ENCODE measurements around the gene CTSD. TPM values are rescaled to one million over a fixed set of nuclear protein-coding genes. Genes with fewer than 3 reads are reported as not detected.

Gene CTSD
- total and polyA plus RNA-seq, 4 donors = 310 to 814 (median 553) TPM

- TF ChIP-seq HNF4A (conservative IDR thresholded peaks at IDR 0.05) (no peak), ATF3 (IDR thresholded peaks at IDR 0.05) (no peak), FOXA2 (IDR thresholded peaks at IDR 0.05) (no peak), HNF4G (IDR thresholded peaks at IDR 0.05) (no peak), JUND (IDR thresholded peaks at IDR 0.05) (no peak), NR2F2 (IDR thresholded peaks at IDR 0.05) (no peak), RXRA (IDR thresholded peaks at IDR 0.05) (no peak), TAF1 (conservative IDR thresholded peaks at IDR 0.05) (no peak), RAD21 (IDR thresholded peaks at IDR 0.05) (no peak), FOXA1 (IDR thresholded peaks at IDR 0.05) (no peak), SP1 (IDR thresholded peaks at IDR 0.05) (no peak), GABPA (IDR thresholded peaks at IDR 0.05 in 1 of 2, conservative IDR thresholded peaks at IDR 0.05 in 1 of 2) (no peak), EGR1 (IDR thresholded peaks at IDR 0.05; ENCODE audit: low read depth in 2 of 2) (no peak), YY1 (IDR thresholded peaks at IDR 0.05) (no peak), MAX (IDR thresholded peaks at IDR 0.05) (no peak)
- TF ChIP-seq, protein P1, sequence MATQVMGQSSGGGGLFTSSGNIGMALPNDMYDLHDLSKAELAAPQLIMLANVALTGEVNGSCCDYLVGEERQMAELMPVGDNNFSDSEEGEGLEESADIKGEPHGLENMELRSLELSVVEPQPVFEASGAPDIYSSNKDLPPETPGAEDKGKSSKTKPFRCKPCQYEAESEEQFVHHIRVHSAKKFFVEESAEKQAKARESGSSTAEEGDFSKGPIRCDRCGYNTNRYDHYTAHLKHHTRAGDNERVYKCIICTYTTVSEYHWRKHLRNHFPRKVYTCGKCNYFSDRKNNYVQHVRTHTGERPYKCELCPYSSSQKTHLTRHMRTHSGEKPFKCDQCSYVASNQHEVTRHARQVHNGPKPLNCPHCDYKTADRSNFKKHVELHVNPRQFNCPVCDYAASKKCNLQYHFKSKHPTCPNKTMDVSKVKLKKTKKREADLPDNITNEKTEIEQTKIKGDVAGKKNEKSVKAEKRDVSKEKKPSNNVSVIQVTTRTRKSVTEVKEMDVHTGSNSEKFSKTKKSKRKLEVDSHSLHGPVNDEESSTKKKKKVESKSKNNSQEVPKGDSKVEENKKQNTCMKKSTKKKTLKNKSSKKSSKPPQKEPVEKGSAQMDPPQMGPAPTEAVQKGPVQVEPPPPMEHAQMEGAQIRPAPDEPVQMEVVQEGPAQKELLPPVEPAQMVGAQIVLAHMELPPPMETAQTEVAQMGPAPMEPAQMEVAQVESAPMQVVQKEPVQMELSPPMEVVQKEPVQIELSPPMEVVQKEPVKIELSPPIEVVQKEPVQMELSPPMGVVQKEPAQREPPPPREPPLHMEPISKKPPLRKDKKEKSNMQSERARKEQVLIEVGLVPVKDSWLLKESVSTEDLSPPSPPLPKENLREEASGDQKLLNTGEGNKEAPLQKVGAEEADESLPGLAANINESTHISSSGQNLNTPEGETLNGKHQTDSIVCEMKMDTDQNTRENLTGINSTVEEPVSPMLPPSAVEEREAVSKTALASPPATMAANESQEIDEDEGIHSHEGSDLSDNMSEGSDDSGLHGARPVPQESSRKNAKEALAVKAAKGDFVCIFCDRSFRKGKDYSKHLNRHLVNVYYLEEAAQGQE (IDR thresholded peaks at IDR 0.05) = no peak
- TF ChIP-seq, protein P2, sequence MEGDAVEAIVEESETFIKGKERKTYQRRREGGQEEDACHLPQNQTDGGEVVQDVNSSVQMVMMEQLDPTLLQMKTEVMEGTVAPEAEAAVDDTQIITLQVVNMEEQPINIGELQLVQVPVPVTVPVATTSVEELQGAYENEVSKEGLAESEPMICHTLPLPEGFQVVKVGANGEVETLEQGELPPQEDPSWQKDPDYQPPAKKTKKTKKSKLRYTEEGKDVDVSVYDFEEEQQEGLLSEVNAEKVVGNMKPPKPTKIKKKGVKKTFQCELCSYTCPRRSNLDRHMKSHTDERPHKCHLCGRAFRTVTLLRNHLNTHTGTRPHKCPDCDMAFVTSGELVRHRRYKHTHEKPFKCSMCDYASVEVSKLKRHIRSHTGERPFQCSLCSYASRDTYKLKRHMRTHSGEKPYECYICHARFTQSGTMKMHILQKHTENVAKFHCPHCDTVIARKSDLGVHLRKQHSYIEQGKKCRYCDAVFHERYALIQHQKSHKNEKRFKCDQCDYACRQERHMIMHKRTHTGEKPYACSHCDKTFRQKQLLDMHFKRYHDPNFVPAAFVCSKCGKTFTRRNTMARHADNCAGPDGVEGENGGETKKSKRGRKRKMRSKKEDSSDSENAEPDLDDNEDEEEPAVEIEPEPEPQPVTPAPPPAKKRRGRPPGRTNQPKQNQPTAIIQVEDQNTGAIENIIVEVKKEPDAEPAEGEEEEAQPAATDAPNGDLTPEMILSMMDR (IDR thresholded peaks at IDR 0.05; ENCODE audit: low read depth, low read length, missing input control) = no peak
- TF ChIP-seq, protein P3, sequence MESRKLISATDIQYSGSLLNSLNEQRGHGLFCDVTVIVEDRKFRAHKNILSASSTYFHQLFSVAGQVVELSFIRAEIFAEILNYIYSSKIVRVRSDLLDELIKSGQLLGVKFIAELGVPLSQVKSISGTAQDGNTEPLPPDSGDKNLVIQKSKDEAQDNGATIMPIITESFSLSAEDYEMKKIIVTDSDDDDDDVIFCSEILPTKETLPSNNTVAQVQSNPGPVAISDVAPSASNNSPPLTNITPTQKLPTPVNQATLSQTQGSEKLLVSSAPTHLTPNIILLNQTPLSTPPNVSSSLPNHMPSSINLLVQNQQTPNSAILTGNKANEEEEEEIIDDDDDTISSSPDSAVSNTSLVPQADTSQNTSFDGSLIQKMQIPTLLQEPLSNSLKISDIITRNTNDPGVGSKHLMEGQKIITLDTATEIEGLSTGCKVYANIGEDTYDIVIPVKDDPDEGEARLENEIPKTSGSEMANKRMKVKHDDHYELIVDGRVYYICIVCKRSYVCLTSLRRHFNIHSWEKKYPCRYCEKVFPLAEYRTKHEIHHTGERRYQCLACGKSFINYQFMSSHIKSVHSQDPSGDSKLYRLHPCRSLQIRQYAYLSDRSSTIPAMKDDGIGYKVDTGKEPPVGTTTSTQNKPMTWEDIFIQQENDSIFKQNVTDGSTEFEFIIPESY (IDR thresholded peaks at IDR 0.05) = no peak
- Histone ChIP-seq H3K27ac (ENCODE audit: low read depth in 1 of 2, low read length in 2 of 2) (no peak overlapping the region), H3K4me1 (ENCODE audit: control insufficient read depth in 4 of 4, insufficient read depth in 4 of 4, low read length in 3 of 4) (no peaks in the 10 kb centered on the region), H3K9ac (ENCODE audit: low read depth in 1 of 2, low read length in 2 of 2) (no peak overlapping the region), H3K9me3 (ENCODE audit: control insufficient read depth in 4 of 4, low read length in 3 of 4) (no peaks in the 10 kb centered on the region), H3K27me3 (ENCODE audit: control insufficient read depth in 4 of 4, insufficient read depth in 4 of 4, low read length in 3 of 4) (no peaks in the 10 kb centered on the region), H3K36me3 (ENCODE audit: control insufficient read depth in 4 of 4, insufficient read depth in 3 of 4, low read depth in 1 of 4, low read length in 3 of 4) (no peaks in the 10 kb centered on the region), H3K4me3 (ENCODE audit: low read depth in 1 of 3, low read length in 3 of 3) (no peak overlapping the region)
- no peak for DNase-seq (ENCODE audit: low spot score)
- WGBS = 68% methylated on average over 4 of the region's 4 CpGs
Observed at GRCh38 chr11:1707751-1708150, 56.0 kb downstream of the CTSD start.

Data from liver (tissue), 9 donors.